NCI-H748 (cell line): ENCODE measurements around the gene ULK4.

Source experiments
- DNase-seq: peaks from one replicate; lab custom pipeline; 2025; ENCODE audit not compliant: unreplicated experiment; lab: John Stamatoyannopoulos, UW

Gene ULK4

GRCh38 chr3:41241800-41242571 lies 719.9 kb downstream of the ULK4 start:
- DNase-seq = no peak

DNA sequence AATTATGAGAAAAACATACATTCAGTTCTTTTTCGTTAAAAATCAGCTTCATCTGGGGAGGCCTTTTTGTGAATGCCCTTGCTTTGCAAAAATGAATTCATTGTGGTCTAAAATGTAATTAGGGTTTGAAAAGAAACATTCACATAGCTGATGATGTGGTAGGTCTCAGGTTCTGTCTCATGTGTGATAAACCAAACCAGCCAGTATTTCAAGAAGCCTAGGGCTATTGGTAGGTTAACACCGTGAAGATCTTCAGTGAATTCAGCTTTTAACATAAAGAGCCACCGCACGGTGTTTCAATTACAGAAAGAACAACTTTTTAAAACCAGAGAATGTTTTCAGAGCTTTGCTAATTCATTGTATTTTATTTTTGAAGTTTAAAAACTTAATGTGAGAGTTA lies 720.7 kb downstream of the ULK4 start:
- DNase-seq = no peak

DNA sequence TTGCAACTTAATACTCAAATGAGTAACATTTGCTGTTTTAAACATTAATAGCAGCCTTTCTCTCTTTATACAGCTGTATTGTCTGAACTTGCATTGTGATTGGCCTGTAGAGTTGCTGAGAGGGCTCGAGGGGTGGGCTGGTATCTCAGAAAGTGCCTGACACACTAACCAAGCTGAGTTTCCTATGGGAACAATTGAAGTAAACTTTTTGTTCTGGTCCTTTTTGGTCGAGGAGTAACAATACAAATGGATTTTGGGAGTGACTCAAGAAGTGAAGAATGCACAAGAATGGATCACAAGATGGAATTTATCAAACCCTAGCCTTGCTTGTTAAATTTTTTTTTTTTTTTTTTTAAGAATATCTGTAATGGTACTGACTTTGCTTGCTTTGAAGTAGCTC lies 722.3 kb downstream of the ULK4 start:
- no peak for DNase-seq

GRCh38 chr3:41237907-41238306 lies 724.0 kb downstream of the ULK4 start:
- DNase-seq = no peak

DNA sequence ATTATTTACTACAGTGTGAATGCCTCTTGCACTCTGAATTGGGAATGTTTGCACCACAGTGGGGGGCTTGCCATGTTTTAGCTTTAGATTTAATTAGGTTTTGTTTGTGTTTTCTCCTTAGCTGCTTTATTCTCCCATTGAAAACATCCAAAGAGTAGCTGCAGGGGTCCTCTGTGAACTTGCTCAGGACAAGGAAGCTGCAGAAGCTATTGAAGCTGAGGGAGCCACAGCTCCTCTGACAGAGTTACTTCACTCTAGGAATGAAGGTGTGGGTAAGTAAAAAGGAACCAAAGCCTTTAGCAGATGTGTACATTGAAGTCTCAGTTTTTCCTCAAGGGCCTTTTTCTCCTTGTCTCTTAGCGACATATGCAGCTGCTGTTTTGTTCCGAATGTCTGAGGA lies 725.7 kb downstream of the ULK4 start:
- DNase-seq = no peak

GRCh38 chr3:41234823-41235721 lies 726.8 kb downstream of the ULK4 start:
- no peak for DNase-seq

DNA sequence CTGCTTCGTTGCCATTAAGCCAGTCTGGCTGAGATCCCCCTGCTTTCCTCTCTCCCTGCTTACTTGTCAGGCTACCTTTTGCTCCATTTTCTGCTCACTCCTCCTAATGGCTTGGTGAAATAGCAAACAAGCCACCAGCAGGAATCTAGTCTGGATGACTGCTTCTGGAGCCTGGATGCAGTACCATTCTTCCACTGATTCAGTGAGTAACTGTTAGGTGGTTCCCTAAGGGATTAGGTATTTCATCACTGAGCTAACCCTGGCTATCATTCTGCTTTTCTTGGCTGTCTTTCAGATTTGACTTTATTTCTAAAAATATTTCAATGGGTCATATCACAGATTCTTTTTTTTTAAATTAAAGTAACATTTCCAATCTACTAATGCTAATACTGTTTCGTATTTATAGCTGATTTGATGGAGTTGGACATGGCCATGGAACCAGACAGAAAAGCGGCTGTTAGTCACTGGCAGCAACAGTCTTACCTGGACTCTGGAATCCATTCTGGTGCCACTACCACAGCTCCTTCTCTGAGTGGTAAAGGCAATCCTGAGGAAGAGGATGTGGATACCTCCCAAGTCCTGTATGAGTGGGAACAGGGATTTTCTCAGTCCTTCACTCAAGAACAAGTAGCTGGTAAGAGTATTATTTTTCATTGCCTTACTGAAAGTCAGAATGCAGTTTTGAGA lies 737.6 kb downstream of the ULK4 start:
- no peak for DNase-seq

DNA sequence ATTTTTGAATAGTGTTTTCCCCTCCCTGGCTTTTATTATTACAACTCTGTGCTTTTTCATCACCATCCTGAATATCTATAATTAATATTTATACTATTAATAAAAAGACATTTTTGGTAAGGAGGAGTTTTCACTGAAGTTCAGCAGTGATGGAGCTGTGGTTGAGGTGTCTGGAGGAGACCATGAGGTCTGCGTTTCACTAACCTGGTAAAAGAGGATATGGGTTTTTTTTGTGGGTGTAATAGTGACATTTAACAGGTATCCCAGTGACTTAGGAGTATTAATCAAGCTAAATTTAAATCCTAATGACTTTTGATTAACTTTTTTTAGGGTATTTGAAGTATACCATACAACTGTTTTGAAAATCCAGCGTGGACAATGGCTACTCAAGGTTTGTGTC lies 738.2 kb downstream of the ULK4 start:
- no peak for DNase-seq

DNA sequence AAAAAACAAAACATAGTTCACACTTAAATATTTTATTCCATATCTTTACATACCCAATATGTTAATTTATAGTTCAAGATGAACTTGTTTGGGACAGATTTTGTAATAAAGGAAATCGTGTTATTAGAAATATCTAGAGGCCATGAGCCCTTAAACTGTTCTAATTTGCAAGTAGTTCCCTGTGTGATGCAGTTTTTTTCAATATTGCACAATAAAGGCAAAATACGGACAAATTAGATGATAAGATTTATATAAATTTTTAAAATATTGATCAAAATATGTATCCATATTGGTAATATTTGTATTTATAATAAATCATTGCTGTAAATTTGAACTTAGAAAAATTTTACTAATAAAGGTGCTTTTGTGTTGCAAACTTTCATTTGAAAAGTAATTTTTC lies 738.8 kb downstream of the ULK4 start:
- DNase-seq = no peak

GRCh38 chr3:41222501-41222900 lies 739.4 kb downstream of the ULK4 start:
- no peak for DNase-seq

- no peak for DNase-seq
Measured at GRCh38 chr3:41222012-41222411, 739.9 kb downstream of the ULK4 start.

DNA sequence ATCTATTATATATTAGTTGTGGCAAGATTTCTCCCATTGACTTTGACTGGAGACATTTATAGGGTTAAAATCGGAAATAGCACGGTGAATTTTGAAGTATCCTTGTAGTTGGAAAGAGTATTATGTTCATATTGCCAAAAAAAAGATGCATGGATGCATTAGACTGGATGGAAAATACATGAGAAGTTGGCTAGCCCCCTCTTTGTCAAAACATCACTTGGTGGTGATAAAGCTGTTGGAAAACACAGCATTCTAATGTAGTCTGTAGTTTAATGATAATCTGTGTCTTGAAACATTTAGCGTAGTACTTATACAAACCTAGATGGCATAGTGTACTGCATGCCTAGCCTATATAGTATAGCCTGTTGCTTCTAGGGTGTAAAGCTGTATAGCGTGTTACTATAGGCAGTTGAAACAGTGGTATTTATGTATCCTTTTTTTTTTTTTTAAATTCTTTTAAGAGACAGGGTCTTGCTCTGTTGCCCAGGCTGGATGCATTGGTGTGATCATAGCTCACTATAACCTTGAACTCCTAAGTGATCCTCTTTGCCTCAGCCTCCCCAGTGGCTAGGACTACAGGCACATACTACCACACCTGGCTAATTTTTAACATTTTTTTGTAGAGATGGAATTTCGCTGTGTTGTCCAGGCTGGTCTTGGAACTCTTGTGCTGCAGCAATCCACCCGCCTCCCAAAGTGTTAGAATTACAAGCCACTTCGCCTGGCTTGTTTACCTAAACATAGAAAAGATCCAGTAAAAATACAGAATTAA lies 740.8 kb downstream of the ULK4 start:
- no peak for DNase-seq

DNA sequence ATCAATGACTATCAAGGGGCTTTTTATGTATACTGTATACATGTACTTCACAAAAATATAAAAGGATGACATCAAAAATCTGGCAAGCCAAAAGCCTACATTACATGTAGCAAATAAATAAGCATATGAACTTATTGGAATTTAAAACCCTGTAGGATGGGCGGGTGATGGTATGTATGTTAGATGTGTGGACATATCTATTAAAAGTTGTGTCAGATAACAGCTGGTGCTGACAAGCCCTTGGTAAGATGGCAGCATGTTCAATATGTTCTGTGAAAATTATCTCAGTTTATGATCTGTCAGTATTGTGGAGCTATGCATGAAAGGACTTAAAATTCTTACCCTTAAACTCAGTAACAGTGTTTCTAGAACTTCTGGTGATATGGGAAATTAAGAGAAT lies 742.5 kb downstream of the ULK4 start:
- no peak for DNase-seq

GRCh38 chr3:41216993-41217392 lies 744.9 kb downstream of the ULK4 start:
- DNase-seq = no peak

DNA sequence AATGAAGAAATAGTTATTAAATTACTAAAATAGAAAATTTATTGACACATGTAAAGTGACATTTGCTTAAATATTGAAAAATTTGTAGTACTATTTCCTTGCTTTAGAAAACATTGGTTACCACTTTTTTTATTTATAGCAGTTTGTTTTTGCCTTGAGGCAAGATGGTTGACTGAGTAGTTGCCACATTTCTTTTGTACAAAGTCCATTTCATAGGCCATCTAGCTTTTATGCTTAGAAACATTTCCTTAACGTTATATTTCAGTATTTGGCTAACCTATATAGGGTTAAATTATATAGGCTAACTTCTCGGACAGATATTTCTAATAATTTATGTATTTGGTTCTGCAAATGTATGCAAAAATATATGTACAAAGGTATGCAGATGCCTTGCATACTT lies 745.5 kb downstream of the ULK4 start:
- DNase-seq = no peak

DNA sequence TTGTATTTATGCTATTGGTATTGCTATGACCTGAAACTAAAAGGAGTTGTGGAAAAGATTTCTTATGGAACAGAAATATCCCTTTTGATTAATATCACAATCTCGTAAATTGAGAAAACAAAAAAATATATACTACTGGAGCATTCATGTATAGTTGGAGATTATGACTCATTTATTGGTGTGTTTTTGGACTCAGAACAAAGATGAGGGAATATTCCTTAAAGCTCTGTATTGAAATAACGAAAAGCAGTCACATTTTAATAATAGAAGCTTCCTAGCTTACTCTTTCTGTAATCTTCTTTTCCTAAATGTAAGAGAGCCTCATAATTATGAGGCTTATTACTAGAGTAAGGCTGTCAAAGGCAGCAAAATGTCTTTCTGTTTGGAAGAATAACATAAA lies 748.3 kb downstream of the ULK4 start:
- no peak for DNase-seq

DNA sequence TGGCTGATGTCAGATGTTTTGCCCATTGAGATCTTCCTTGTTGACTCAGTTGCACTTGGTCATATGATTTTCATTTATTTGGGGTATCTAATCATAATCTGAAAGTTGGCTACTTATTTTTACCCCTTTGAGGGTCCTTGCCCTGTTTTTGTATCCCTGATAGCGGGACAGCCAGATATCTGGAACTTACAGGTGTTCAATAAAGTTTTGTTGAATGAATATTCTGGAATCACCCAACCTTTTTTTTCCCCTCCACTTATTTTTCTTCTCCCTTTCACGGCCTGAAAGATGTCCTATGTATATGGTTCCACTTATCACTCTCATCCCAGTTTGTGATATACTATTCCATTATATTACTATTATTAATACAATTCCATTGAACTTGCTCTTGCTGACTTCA lies 749.8 kb downstream of the ULK4 start:
- no peak for DNase-seq

- DNase-seq = no peak
Measured at GRCh38 chr3:41210966-41211365, 750.9 kb downstream of the ULK4 start.

- DNase-seq = no peak
Measured at GRCh38 chr3:41209646-41210045, 752.3 kb downstream of the ULK4 start.

DNA sequence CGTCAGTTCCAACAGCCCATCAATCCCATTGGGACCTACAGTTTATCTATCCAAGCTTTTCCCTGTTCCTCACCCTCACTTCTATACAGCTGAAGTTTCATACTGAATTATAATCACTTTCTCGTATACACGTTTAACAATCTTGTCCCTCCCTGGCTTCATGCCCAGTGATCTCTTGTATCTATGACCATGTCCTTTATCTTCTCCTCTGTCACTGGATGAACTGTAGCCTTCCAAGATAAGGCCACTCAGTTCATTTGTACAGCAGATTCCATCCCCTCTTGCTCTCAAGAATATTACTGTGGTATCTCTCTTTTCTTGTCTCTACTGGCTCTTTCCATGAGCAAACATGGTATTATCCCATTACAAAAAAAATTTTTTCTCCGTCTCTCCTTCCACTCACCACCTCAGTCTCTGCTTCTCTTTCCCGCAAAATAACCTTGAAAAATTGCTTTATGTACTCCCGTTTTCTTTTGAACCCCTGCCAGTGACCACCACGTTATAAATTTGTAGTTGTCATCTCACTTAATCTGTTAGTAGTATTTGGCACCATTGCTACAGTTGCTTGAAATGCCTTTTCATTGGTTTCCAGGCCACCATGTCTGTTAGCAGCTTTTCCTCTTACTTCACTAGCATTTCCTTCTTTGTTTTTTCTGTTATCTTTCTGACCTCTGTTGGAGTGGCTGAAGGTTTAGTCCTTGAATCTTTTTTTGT lies 753.2 kb downstream of the ULK4 start:
- DNase-seq = no peak
